ENCODE data around the gene NPB.

NPB gene

DNA sequence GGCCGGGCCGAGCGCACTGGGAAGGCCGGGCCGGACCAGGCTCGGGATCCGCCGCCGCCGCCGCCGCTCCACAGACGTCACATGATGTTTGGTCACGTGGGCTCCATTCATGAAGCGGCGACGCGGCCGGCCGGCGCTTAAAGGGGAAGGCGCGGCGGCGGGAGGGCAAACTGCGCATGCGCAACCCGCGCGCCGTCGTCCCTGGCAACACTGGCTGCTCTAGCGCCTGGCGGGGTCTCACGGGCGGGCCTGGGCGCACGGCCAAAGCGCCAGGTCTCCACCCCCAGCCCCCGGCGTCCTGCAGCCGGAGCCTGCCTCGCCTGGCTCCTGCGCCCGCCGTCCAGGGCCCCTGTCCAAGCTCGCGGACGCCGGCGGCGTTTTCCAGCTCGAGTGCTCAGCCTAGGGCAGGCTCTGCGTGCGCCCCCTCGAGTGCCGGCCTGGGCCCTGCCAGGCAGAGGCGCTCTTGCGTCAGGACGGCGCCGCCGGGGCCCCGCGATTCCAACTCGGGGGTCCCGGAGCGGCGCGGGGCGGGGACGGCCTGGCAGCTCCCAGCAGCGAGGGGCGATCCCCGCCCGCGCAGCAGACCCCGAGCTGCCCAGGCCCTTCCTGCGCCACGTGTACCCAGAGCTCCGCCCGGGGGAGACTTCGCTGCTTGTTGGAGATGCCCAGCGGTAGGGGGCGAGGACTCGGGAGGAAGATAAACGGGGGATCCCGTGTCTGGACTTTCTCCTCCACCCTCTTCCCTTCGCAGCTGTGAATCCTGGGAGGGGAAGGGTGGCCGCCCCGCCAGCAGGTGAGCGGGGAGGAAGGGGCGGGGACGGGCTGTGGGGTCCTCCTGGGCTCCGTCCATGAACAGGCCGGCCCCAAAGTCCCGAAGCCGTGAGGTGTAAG is 25.9 kb downstream of the NPB start, which contains the start of gene MAFG:
TSS of gene MAFG (minus strand) at position 83 of the 891 bp plus-strand sequence. CDS start 4,550 bp downstream, outside the sequence.
- TF ChIP-seq GATA3 (IDR thresholded peaks at IDR 0.05; ENCODE audit: low read depth, low read length) (no peak), GATA2 (IDR thresholded peaks at IDR 0.05; ENCODE audit: low read depth, low read length) (no peak; the same call in 1 of the 2 replicates)

DNA sequence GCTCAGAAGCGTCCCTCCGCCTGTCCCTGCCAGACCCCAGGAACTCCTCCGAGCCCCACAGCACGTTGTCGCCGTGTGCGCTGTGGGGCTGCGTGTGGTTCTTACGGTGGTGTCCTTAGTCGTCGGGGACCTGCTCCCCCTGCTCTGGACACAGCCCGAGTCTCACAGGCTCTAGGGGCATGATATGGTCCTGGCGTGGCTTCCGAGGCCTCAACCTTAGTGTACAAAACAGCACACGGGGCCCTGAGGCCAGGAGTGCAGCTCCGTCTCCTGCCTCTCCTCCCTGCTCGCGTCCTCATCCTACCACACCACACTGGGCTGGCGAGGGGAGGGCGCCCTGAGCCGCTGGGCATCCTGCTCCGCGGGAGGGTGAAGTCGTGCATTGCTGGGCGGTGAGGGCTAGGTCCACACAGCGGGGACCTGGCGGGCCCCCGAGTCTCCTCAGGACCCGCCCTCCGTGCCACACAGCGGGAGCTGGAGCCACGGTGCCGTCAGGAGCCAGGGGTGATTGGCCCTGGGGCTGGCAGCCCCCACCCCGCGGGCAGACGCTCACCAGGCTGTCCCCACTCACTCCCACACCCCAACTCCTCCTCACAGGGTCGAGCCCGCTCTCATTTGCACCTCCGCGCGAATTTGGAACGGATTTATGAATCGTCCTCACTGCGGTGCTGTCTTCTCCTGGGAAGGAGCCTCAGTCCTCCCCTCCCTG is 26.7 kb downstream of the NPB start:
- TF ChIP-seq GATA2 (IDR thresholded peaks at IDR 0.05; ENCODE audit: low read depth, low read length): no peak
- TF ChIP-seq GATA3 (IDR thresholded peaks at IDR 0.05; ENCODE audit: low read depth, low read length): no peak

GRCh38 chr17:81929253-81930141 is 27.5 kb downstream of the NPB start:
- no peak for TF ChIP-seq GATA2 (IDR thresholded peaks at IDR 0.05; ENCODE audit: low read depth, low read length)
- TF ChIP-seq GATA3 (IDR thresholded peaks at IDR 0.05; ENCODE audit: low read depth, low read length): no peak

GRCh38 chr17:81930142-81931125 is 28.4 kb downstream of the NPB start:
- TF ChIP-seq GATA3 (IDR thresholded peaks at IDR 0.05; ENCODE audit: low read depth, low read length): no peak

DNA sequence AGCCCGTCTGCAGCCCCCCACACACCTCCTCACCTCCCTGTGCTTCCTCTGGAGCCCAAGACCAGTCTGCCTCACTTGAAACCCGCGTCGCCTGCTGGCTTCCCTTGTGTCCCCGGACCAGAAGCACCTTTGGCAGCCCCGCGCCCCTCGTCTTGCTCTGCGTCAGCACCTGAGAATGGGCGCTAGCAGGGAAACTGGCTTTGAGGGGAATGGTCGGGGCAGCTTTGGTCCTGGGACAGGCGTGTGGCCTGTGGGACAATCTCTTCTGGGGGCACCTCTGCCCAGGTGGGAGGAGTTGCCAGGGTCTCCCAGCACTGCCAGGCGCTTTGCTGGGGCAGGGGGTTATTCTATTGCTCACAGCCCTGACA is 29.1 kb downstream of the NPB start:
- TF ChIP-seq GATA2 (IDR thresholded peaks at IDR 0.05; ENCODE audit: low read depth, low read length) (no peak), GATA3 (IDR thresholded peaks at IDR 0.05; ENCODE audit: low read depth, low read length) (no peak)

GRCh38 chr17:81931557-81932332 is 29.7 kb downstream of the NPB start:
- TF ChIP-seq GATA2 (IDR thresholded peaks at IDR 0.05; ENCODE audit: low read depth, low read length) (no peak), GATA3 (IDR thresholded peaks at IDR 0.05; ENCODE audit: low read depth, low read length) (no peak)

- TF ChIP-seq GATA2 (IDR thresholded peaks at IDR 0.05; ENCODE audit: low read depth, low read length) (no peak), GATA3 (IDR thresholded peaks at IDR 0.05; ENCODE audit: low read depth, low read length) (no peak)
These were observed 30.4 kb downstream of the NPB start for GRCh38 chr17:81932333-81932983.

DNA sequence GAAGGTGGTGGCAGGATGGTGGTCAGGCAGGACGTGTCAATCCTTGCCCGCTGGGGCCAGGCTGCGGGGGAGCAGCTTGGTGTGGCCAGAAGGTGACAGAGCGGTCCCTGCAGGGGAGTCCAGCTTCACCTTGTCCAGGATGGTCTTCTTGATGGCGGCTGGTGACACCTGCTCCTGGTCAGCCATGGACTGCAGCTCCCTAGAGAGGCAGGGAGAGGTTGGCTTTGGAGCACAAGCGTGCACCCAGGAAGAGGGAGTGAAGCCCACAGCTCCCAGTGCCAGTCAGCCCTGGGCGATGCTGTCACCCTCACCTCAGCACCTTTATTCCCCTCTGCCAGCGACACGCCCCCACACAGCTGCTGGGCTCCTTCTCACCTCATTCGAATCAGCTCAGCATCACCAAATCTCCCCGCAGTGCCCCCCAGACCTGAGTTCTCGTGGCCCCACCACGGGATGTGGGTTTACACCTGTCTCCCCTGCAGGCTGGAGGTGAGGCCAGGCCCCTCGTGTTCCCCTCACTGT is 31.2 kb downstream of the NPB start:
- TF ChIP-seq GATA3 (IDR thresholded peaks at IDR 0.05; ENCODE audit: low read depth, low read length) (no peak), GATA2 (IDR thresholded peaks at IDR 0.05; ENCODE audit: low read depth, low read length) (no peak)

DNA sequence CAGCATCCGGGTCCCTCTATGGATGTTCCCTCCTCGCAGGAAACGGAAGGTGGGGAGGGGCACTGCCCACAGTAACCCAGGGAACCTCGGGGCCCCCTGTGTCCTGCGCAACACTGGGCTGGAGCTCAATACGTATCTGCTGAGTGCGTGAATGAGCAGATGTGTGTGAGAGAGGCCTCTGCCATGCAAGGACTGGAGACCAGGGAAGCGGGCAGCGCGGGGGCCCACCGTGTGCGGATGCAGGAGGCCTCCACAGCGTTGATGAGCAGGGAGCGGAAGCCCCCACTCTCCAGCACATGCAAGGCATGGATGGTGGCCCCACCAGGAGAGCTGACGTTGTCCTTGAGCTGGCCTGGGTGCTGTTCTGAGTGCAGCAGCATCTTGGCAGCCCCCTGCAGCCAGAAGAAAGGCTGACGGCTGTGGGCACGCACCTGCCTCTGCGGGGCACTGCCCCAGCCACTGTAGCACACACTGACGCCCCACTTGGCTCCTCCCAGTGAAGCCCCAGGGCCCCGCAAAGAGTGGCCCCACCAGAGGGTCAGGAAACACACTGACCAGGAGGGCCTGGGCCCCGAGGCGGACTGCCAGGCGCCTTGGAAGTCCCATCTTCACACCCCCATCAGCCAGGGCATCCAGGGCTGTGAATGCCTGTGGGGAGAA is 32.2 kb downstream of the NPB start:
- TF ChIP-seq GATA3 (IDR thresholded peaks at IDR 0.05; ENCODE audit: low read depth, low read length): no peak
- TF ChIP-seq GATA2 (IDR thresholded peaks at IDR 0.05; ENCODE audit: low read depth, low read length): no peak

DNA sequence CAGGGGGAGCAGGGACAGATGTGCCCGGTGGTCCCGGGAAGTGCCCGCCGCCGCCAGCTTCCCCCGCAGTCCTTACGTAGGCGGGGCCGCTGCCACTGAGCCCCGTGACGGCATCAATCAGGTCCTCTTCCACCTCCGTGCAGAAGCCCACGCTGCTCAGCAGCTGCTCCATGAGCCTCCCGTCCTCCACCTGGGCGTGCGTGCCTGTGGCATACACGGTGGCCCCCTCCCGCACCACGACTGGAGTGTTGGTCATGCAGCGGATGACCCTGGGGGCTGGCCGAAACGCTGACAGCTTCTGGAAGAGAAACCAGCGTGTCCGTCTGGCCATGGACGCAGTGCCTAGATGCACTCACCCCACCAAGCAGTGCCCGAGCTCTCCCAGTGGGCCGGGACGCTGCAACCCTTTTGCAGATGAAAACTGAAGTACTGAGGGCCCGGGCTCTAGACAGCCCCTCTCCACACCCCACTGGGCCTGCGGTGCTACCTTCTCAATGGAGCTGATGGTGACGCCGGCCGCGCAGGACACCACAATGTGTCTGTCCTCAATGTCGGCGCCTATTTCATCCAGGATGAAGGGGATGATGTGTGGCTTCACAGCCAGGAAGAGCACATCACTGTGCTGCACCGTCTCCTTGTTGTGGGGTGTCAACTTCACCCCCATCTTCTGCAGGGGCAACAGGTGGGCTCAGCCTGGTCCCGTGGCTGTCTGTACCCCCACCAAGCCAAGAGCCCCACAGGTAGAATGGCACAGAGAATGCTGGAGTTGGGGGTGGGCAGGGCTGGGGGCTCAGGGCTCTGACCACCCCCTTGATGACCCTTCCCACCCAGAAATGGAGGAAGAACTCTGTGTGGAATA is 33.0 kb downstream of the NPB start:
- no peak for TF ChIP-seq GATA2 (IDR thresholded peaks at IDR 0.05; ENCODE audit: low read depth, low read length)
- TF ChIP-seq GATA3 (IDR thresholded peaks at IDR 0.05; ENCODE audit: low read depth, low read length): no peak

All from SH-SY5Y (cell line).